CD4-positive, alpha-beta T cell (primary cell): Measurements from ENCODE around the gene RAB22A. TPM values are rescaled to one million over a fixed set of nuclear protein-coding genes. Genes with fewer than 3 reads are reported as not detected.
A peak's percentile ranks its signal among the peaks of the same experiment; 100 is the strongest.

Experiments used
- ATAC-seq: fragments of 200-7000 bp; cut with Tn5 transposase; one replicate; pipeline ENCODE4 v1.10.0; 2022; ENCODE audit warnings: mild to moderate bottlenecking; ENCODE audit not compliant: poor library complexity
- CTCF ChIA-PET: fragments of 350-600 bp; sonication (Branson Sonifier 250); formaldehyde crosslinking; loops from one replicate; lab custom pipeline; 2021; ENCODE audit warnings: antibody characterized with exemption, inconsistent platforms; lab: Charles Lee
- POLR2A ChIA-PET: fragments of 350-600 bp; sonication (Branson Sonifier 250); formaldehyde crosslinking; loops from one replicate; lab custom pipeline; 2021; ENCODE audit warnings: antibody characterized with exemption, inconsistent platforms; lab: Charles Lee
- DNase-seq, 14 experiments: peaks; one replicate each; pipeline ENCODE4 v3.0.0-alpha.2; 2013 to 2020; ENCODE audit warnings: mixed read lengths in 2 of 14
- H3K27ac ChIP-seq, 2 donors: one replicate each; pipeline versions ENCODE4 v1.5.1 to v1.7.0; 2013; ENCODE audit warnings: low read length in 2 of 2, low read depth in 1 of 2, mild to moderate bottlenecking in 1 of 2
- H3K27me3 ChIP-seq, 2 experiments: 1 replicate in 1 of 2; 2 replicates in 1 of 2; pipeline versions ENCODE4 v1.6.1 to v1.7.0; 2013; ENCODE audit warnings: low read length in 2 of 2, control low read depth in 1 of 2, mild to moderate bottlenecking in 1 of 2, moderate library complexity in 1 of 2; ENCODE audit not compliant: insufficient read depth in 2 of 2, control insufficient read depth in 1 of 2
- H3K36me3 ChIP-seq: one replicate; pipeline ENCODE4 v1.6.1; 2013; ENCODE audit warnings: low read length, control low read depth; ENCODE audit not compliant: insufficient read depth
- H3K4me1 ChIP-seq: one replicate; pipeline ENCODE4 v1.6.1; 2013; ENCODE audit warnings: low read length, control low read depth; ENCODE audit not compliant: insufficient read depth
- H3K4me3 ChIP-seq: one replicate; pipeline ENCODE4 v1.5.1; 2013; ENCODE audit warnings: mild to moderate bottlenecking, low read length, moderate library complexity
- H3K9me3 ChIP-seq, 2 experiments: 1 replicate in 1 of 2; 2 replicates in 1 of 2; pipeline versions ENCODE4 v1.6.1 to v1.7.0; 2013; ENCODE audit warnings: low read length in 2 of 2, mild to moderate bottlenecking in 2 of 2, control low read depth in 1 of 2, moderate library complexity in 1 of 2; ENCODE audit not compliant: control insufficient read depth in 1 of 2, insufficient read depth in 1 of 2
- H3K27ac Mint-ChIP-seq: one replicate; pipeline ENCODE4 v1.8.0; 2020; ENCODE audit warnings: mixed read lengths
- H3K27me3 Mint-ChIP-seq: one replicate; pipeline ENCODE4 v1.8.0; 2021; ENCODE audit warnings: mixed read lengths
- H3K36me3 Mint-ChIP-seq: one replicate; pipeline ENCODE4 v1.8.0; 2021; ENCODE audit warnings: low read depth, mixed read lengths
- H3K4me1 Mint-ChIP-seq: one replicate; pipeline ENCODE4 v1.8.0; 2021; ENCODE audit warnings: low read depth, mixed read lengths
- H3K4me3 Mint-ChIP-seq: one replicate; pipeline ENCODE4 v1.8.0; 2020; ENCODE audit warnings: mild to moderate bottlenecking, mixed read lengths
- H3K9me3 Mint-ChIP-seq: one replicate; pipeline ENCODE4 v1.8.0; 2020; ENCODE audit warnings: mixed read lengths
- intact Hi-C, 2 experiments: fragments of 100-400 bp; cut with DNase I in 1 of 2; cut with micrococcal nuclease in 1 of 2; formaldehyde crosslinking; loops; one replicate each; pipeline versions ENCODE4 v1.15.1 to v1.9.0; 2023 to 2025; cut with DNase I, micrococcal nuclease
- total RNA-seq, 174 experiments: library from RNA in 2 of 174; stranded (reverse) in 2 of 174; gene quantifications; one replicate each; pipeline ENCODE4 v1.2.3 and lab custom pipeline; 2021 to 2026
- TF ChIP-seq, protein P1 (sequence below): fragments of 200-600 bp; IDR thresholded peaks from one replicate; pipeline ENCODE4 v1.8.0; 2022; ENCODE audit warnings: antibody characterized with exemption, mild to moderate bottlenecking

Gene RAB22A
- total RNA-seq, 2 experiments from 2014 or later = 16.5 to 17.2 TPM

DNA sequence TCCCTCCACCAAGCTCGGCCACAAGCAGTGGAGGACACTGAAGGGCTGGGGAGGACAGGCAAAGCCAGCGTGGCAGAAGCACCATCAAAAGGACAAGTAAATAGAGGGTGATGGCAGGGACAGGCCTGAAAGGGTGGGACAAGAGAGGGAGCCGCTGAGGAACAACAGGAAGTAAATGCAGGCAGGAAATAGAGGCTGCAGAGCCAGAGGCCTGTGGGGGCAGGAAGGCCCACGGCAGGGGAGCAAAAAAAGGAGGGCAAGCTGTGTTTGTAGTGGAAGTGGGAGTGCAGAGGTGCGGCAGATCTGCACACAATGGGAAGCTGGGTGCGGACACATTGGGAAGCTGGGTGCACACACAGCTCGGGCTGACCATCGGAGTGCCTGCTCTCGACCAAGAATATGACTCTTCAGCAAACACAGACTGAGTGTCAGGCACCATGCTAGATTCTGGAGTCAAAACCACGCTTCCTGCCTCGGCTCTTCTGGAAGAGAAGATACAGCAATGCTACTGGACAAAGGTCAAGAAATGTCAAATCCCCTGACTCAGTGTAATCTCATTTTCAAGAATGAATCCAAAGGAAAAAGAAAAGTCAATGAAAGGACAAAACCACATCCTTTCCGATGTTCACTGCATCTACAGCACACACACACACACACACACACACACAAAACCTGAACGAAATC, 40.4 kb upstream of the RAB22A start:
- Histone ChIP-seq H3K9me3 (no peaks in the 10 kb centered on the region), H3K27me3 (no peaks in the 10 kb centered on the region), H3K4me3 (no peak overlapping the region), H3K4me1 (peaks cover 10% of the 10 kb centered on the region), H3K27ac (no peak overlapping the region), H3K36me3 (peaks cover 3% of the 10 kb centered on the region)
- ATAC-seq (no peak), DNase-seq (peak in 2 of 14 experiments; percentile 9 to 12)
- H3K9me3 Mint-ChIP-seq = no peaks in the 10 kb centered on the region
- POLR2A ChIA-PET = no interaction called here
- H3K36me3 Mint-ChIP-seq = peaks cover 55% of the 10 kb centered on the region
- no peaks in the 10 kb centered on the region for H3K27me3 Mint-ChIP-seq
- peaks cover 30% of the 10 kb centered on the region for H3K4me1 Mint-ChIP-seq
- intact Hi-C loops = no loop called here
- H3K27ac Mint-ChIP-seq = peak overlapping the region; percentile 31
- TF ChIP-seq, protein P1, sequence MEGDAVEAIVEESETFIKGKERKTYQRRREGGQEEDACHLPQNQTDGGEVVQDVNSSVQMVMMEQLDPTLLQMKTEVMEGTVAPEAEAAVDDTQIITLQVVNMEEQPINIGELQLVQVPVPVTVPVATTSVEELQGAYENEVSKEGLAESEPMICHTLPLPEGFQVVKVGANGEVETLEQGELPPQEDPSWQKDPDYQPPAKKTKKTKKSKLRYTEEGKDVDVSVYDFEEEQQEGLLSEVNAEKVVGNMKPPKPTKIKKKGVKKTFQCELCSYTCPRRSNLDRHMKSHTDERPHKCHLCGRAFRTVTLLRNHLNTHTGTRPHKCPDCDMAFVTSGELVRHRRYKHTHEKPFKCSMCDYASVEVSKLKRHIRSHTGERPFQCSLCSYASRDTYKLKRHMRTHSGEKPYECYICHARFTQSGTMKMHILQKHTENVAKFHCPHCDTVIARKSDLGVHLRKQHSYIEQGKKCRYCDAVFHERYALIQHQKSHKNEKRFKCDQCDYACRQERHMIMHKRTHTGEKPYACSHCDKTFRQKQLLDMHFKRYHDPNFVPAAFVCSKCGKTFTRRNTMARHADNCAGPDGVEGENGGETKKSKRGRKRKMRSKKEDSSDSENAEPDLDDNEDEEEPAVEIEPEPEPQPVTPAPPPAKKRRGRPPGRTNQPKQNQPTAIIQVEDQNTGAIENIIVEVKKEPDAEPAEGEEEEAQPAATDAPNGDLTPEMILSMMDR = no peak
- no peak overlapping the region for H3K4me3 Mint-ChIP-seq
- CTCF ChIA-PET = interaction anchor here (2.3 kb wide), 1 partner anchor 37 kb away, joined by 6 read pairs; no protein-coding TSS in a partner anchor

DNA sequence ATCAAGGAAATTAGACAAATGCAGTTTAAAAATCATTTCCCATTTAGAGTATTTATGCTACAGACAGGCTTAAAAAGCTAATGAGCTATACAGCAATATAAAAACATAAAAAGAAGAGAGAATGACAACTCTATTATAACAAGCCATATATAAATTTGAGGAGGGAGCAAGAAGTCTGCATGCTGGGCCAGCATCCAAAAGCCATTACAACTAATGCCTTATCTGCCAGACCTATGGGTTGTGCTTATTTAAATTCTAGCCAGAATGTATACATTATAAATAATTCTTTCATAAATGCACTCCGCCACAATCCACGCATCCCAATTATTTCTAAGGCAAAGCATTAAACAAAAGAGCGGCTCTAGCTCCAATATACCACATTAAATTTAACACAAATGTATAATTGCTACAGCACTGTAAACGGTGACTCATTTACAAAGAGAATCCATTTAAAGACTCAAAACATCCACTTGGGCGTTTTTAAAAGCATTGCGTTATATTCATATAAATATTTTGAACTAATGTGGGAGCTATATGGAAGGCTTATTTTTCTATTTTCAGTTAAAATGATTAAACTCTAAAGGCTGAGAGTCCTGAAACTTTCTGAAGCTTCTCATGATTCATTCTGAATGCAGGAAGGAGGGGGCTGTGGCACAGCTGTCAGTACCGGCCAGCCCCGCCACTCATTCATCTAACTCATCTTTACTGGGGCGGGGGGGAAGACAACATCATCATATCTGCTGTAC, 37.7 kb upstream of the RAB22A start:
- Mint-ChIP-seq H3K36me3 (peaks cover 76% of the 10 kb centered on the region), H3K4me1 (peaks cover 30% of the 10 kb centered on the region), H3K27ac (no peak overlapping the region), H3K9me3 (no peaks in the 10 kb centered on the region), H3K4me3 (no peak overlapping the region), H3K27me3 (no peaks in the 10 kb centered on the region)
- DNase-seq (no peak), ATAC-seq (no peak)
- Histone ChIP-seq H3K27me3 (no peaks in the 10 kb centered on the region), H3K9me3 (no peaks in the 10 kb centered on the region), H3K27ac (no peak overlapping the region), H3K4me3 (no peak overlapping the region), H3K36me3 (no peaks in the 10 kb centered on the region), H3K4me1 (peaks cover 10% of the 10 kb centered on the region)
- TF ChIP-seq, protein P1 = no peak
- CTCF ChIA-PET = interaction anchor here (0.6 to 2.3 kb wide), 3 partner anchors 14 to 457 kb away, joined by 3 to 6 read pairs (median 4); no protein-coding TSS in a partner anchor
- intact Hi-C loops = loop anchor here in 1 of 2 experiments (5.0 kb wide), 1 partner anchor 36 kb away; the partner anchor contains the start of gene RAB22A
- POLR2A ChIA-PET = no interaction called here

DNA sequence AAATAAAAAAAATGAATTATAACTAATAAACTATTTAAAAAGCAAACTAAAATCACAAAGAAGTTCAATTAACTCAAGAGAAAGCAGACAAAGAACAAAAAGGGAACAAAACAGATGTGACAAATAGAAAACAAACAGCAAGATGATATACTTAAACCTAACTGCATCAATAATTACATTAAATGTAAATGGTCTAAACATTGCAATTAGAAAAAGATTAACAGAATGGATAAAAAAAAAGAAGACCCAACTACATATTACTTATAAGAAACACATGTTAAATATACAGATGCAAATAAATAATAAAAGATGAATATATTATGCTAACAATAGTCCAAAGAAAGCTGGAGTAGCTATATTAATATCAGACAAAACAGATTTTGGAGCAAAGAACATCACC, 35.1 kb upstream of the RAB22A start:
- Histone ChIP-seq H3K4me3 (no peak overlapping the region), H3K9me3 (no peaks in the 10 kb centered on the region), H3K4me1 (no peaks in the 10 kb centered on the region), H3K27me3 (no peaks in the 10 kb centered on the region), H3K36me3 (no peaks in the 10 kb centered on the region), H3K27ac (no peak overlapping the region)
- H3K4me3 Mint-ChIP-seq = no peak overlapping the region
- intact Hi-C loops = loop anchor here in 1 of 2 experiments (5.0 kb wide), 1 partner anchor 33 kb away; the partner anchor contains the start of gene RAB22A
- CTCF ChIA-PET = no interaction called here
- no peaks in the 10 kb centered on the region for H3K9me3 Mint-ChIP-seq
- ATAC-seq (no peak), DNase-seq (no peak)
- peaks cover 10% of the 10 kb centered on the region for H3K4me1 Mint-ChIP-seq
- peaks cover 68% of the 10 kb centered on the region for H3K36me3 Mint-ChIP-seq
- POLR2A ChIA-PET = no interaction called here
- H3K27ac Mint-ChIP-seq = no peak overlapping the region
- TF ChIP-seq, protein P1 = no peak
- no peaks in the 10 kb centered on the region for H3K27me3 Mint-ChIP-seq
